LNCAP (cell line): ENCODE results near the gene DDX5.

Source experiments
- CTCF ChIP-seq: fragments of 450-650 bp; IDR thresholded peaks from 2 replicates; pipeline ENCODE4 v1.5.1; 2017; ENCODE audit warnings: mild to moderate bottlenecking

Gene DDX5

GRCh38 chr17:64449545-64449944, 56.5 kb downstream of the DDX5 start:
- TF ChIP-seq CTCF, result no peak

- no peak for TF ChIP-seq CTCF
Measured at GRCh38 chr17:64448665-64449512, 57.2 kb downstream of the DDX5 start, which contains the start of gene MILR1. TSS of gene MILR1 (plus strand) at chr17:64449115. CDS start at chr17:64449169, 54 bp downstream.
